ENCODE measurements around the gene BEST3.

Gene BEST3

DNA sequence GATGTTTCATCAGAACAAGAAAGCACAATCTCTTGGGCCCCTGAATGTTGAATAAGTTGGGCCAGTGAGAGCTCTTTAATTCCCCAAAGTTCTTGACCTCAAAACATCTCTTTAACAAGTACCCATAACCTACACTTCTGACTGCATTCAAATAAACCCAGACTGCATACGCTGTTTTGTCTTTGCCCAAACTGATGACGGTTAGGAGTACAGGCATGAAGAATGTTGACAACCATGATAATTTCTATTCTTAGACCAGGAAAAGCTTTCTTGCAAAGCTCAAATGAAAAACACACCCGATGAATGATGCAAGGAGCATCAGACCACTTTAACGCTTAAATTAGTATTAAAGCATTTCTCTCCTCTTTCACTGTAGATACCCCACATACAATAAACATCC, 27.8 kb upstream of the BEST3 start:
- Histone ChIP-seq H3K4me3 (no peak overlapping the region), H3K27ac (no peak overlapping the region)
- TF ChIP-seq, protein P1, sequence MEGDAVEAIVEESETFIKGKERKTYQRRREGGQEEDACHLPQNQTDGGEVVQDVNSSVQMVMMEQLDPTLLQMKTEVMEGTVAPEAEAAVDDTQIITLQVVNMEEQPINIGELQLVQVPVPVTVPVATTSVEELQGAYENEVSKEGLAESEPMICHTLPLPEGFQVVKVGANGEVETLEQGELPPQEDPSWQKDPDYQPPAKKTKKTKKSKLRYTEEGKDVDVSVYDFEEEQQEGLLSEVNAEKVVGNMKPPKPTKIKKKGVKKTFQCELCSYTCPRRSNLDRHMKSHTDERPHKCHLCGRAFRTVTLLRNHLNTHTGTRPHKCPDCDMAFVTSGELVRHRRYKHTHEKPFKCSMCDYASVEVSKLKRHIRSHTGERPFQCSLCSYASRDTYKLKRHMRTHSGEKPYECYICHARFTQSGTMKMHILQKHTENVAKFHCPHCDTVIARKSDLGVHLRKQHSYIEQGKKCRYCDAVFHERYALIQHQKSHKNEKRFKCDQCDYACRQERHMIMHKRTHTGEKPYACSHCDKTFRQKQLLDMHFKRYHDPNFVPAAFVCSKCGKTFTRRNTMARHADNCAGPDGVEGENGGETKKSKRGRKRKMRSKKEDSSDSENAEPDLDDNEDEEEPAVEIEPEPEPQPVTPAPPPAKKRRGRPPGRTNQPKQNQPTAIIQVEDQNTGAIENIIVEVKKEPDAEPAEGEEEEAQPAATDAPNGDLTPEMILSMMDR (IDR thresholded peaks at IDR 0.05) = no peak
- DNase-seq (ENCODE audit: low spot score) = no peak

DNA sequence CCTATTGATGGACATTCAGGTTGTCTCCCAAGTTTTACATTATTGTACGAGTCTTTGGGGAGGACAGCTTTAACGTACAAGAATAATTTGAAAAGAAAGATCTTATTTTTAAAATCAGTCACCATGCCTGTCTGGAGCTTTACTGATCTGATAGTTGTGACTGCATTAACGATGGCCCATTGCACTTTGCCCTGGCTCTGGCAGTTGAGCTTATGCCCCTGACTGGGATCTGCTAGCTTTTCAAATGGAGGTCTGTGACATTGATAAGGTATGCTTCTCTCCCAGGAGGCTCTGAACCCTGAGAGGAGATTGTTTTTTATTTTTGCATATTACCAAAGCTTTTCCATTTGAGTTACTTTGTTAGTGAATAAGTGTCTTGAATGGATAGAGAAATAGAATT, 21.6 kb upstream of the BEST3 start:
- Histone ChIP-seq H3K4me3 (no peak overlapping the region), H3K27ac (no peak overlapping the region)
- TF ChIP-seq, protein P1 (IDR thresholded peaks at IDR 0.05) = no peak
- no peak for DNase-seq (ENCODE audit: low spot score)

DNA sequence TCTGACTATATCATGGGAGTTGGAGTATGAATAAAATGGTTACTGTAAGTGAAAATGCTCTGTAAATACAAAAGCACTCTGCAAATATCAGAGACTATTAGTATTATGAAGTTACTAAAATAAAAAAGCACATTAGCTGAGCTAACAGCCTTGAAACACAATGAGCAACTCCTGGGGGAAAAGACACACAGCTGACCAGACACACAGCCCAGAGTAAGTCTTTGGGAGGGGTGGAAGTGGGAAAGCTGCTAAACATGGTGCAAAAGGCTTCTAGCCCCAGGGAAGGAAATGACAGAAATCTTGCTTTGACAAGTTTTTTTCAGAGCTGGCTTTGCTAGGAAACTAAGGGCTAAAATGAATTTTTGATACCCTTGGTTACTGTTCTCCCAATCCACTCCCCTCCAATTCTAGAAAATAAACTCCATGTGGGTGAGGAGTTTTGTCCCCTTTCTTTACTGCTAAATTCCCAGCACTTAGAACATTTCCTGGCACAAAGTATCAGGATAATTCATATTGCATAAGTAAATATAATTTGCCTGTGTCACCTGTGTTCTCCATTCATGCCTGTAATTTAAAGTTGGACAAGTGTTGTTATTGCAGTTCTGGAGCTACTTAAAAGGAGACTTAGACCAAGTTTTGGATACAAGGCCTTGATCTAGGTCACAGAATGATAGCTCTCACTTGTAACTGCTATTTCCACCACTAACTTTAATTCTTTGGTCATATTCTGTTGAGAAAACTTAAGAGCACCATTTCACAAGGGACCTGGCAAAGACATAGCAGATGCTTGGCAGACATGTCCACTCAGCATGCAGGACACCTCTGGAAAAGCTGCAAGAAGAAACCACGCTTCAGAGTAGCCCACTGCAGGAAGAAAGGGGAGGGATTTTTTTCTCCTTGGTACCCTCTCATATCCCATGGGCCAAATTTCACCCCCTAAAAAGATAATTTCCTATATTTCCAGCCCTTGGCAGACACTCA, 20.5 kb upstream of the BEST3 start:
- no peak overlapping the region for H3K27ac ChIP-seq
- TF ChIP-seq, protein P1 (IDR thresholded peaks at IDR 0.05) = no peak
- H3K4me3 ChIP-seq = no peak overlapping the region
- DNase-seq (ENCODE audit: low spot score) = no peak

DNA sequence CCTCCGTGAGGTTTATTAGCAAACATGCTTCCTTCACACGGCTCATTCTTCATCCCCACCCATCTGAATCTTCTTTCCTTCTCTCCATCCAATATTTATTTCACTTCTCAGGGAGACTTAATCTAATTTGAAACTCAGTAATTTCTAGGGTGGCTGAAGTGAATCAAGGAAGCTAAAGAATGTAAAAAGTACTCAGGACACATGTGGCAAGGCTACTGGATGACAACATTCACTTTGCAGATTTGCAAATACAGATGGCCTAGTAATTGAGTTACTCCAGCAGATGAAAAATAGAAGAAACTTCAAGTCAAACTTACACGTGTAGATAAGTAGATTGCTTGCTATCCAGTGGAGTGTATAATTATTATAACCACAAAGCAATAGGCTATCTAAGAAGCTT, 15.4 kb upstream of the BEST3 start:
- Histone ChIP-seq H3K27ac (no peak overlapping the region), H3K4me3 (no peak overlapping the region)
- TF ChIP-seq, protein P1 (IDR thresholded peaks at IDR 0.05) = no peak
- DNase-seq (ENCODE audit: low spot score) = no peak

DNA sequence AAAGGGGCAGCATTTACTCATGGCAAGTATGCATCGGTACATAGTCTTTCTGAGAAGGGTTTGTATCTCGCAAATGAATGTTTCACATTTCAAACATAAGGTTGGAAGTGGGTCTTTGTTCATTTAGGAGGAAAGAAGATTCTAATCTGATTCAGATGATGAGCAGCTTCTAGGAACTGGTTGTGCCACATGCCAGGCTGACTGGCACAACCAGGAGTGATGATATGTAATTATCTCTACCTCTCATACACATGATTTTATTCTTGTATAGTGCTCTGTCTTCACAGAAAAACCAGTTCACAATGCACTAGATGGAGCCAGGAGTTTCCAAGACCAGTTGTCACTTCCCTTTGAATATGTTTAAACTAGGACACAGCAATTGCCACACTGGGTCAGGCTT, 13.7 kb upstream of the BEST3 start:
- TF ChIP-seq, protein P1 (IDR thresholded peaks at IDR 0.05) = no peak
- no peak overlapping the region for H3K4me3 ChIP-seq
- H3K27ac ChIP-seq = no peak overlapping the region
- no peak for DNase-seq (ENCODE audit: low spot score)

DNA sequence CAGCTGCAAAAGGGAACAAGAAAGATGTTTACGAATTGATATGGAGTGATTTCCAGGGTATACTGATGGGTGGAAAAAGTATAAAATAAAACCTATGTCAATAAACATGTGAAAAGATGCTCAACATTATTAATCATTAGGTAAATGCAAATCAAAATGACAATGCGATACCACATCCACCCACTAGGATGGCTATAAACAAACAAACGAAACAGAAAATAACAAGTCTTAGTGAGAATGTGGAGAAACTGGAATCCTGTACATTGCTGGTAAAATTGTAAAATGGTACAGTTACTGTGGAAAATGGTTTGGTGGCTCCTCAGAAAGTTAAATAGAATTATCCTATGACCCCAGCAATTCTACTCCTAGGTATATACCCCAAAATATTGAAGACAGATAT, 9.5 kb upstream of the BEST3 start:
- DNase-seq (ENCODE audit: low spot score) = no peak
- Histone ChIP-seq H3K4me3 (no peak overlapping the region), H3K27ac (no peak overlapping the region)
- TF ChIP-seq, protein P1 (IDR thresholded peaks at IDR 0.05) = no peak

DNA sequence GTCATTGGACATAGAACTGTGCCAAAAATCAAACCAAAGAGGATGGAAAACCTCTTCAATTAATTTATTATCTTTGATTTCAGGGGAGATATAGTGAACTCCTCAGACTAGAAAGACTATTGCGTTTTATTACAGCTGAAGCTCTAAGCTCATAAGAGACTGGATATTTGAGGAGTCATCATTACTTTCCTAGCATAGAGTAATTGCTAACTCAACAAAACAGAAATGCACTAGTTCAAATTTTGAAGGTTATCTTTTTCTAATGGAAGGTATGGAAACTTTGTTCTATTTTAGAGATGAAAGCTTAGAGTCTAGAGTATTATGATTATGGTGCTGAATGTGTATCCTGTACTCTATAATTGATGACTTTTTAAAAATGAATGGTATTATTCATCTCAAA, 5.3 kb upstream of the BEST3 start:
- TF ChIP-seq, protein P1 (IDR thresholded peaks at IDR 0.05) = no peak
- no peak overlapping the region for H3K27ac ChIP-seq
- no peak for DNase-seq (ENCODE audit: low spot score)
- H3K4me3 ChIP-seq = no peak overlapping the region

Measured in coronary artery (tissue), 2 donors.